HL-60/S4 treated with retinoic acid at 250 ng/mL for 4 days and 3 days (cell line): ENCODE data around the gene PYDC2.
"Not testable (repeated sequence)": the region's sequence is repeated elsewhere in the genome, so short reads cannot be mapped to it uniquely, and the experiment has no call there.

ENCODE experiments used
- in situ Hi-C: fragments of 300-500 bp; cut with MboI; formaldehyde crosslinking; loops from 2 replicates; pipeline ENCODE4 v1.7.0; 2022; ENCODE audit warnings: low sequenced_read_pairs

The PYDC2 gene

DNA sequence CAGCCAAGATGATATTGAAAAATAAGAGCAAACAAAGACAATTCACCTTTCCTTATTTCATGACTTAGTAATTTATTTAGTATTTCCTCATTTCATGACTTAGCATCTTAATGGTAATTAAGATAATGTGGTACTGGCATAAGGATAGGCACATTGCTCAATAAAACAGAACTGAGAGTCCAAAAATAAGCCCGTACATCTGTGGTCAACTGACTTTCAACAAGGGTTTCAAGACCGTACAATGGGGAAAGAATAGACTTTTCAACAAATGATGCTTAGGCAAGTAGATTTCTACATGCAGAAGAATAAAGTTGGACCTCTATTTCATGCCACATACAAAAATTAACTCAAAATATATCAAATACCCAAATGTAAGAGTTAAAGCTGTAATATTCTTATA, 603 bp upstream of the PYDC2 start:
- in situ Hi-C loops, result no loop called here

DNA sequence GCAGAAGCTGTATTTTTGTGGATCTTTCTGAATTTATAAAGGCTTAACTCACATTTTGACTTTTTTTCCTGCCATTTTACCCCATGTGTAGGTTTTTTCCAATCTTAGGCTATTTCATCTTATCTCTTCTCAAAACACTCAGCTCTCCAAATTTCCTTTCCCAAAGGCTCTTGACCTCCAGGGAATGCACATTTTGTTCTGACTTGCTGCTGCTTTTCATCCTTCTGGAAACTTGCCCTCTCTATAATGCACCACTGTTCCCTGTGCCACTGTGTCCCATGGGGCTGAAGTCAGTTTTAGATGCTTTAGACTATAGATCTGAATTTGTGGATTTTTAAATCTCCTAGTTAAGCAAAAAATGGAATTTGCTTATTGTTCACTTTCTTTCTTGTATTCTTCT, 9.1 kb downstream of the PYDC2 start:
- in situ Hi-C loops, result no loop called here

DNA sequence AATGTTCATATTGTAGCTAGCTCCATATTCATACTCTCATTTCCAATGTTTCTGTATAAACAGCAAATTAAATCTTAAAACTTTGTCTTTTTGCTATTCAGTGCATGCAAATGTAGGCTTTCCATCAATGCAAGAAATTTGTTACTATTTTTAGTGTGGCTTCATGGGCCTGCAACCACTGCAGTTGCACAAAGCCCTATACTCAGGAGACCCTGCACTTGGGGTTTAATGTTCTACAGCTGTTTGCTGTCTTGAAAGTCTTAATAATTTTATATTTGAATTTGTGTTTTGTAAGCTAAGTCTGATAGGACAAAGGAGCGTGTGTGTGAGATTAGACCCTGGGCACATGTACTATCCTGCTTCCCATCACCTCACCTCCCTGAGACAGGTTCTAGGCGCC, 9.6 kb downstream of the PYDC2 start:
- in situ Hi-C loops, result no loop called here

DNA sequence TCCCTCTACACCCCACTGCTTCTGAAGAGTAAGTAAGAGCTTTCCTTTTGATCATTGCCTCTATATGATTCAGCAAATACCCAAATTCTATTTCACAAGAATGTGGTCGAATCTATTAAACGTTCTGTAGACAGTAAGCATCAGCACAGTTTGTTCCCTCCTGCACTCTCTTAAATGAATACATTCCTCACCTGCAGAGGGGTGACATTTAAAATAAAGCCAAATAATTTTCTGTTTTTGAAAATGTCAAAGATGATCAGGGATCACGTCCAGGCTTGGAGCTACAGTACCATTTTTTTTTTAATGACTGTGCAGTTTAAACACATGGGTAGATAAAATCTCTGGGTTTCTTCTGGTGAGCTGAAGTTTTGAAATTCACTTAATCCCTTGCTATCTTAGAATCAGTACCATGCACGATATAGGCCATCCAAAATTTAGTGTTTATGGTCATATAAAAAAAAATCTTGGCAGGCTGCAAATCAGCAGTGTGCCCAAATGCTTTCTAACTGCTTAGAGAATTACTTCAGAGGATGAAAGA, 12.8 kb downstream of the PYDC2 start:
- in situ Hi-C loops, result no loop called here

DNA sequence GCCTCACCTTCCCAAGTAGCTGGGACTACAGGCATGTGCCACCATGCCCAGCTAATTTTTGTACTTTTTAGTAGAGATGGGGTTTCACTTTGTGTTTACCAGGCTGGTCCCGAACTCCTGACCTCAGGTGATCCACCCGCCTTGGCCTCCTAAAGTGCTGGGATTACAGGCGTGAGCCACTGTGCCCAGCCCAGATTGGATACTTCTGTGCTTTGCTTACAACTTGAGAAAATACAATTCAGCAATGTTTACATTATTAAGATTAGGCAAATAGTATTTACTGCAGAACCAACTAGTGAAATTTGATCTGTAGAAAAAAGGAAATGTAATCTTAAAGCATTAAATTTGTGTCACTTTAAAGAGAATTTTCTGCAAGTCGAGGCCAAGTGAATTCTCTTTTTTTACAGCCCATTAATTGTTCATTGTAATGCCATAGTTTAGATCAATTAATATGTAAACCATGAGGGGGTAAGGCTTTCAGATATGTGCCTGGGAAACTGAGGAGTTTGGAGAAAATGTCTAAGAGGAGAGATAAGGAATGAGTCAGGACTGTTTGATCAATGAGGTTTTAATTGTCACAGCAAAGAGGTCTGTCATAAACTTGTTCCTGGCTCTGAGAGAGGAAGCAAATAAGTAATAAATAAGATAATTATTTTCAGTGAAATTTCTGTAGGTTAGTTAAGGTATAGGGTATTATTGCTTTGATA, 15.3 kb downstream of the PYDC2 start:
- in situ Hi-C loops, result no loop called here

DNA sequence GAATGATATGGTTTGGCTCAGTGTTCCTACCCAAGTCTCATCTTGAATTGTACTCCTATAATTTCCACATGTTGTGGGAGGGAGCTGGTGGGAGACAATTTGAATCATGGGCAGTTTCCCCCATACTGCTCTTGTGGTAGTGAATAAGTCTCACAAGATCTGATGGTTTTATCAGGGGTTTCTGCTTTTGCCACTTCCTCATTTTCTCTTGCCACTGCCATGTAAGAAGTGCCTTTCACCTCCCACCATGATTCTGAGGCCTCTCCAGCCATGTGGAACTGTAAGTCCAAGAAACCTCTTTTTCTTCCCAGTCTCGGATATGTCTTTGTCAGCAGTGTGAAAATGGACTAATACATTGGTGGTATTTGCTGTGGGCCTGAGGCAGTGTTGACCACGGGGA, 23.0 kb downstream of the PYDC2 start:
- in situ Hi-C loops, result not testable (repeated sequence)

DNA sequence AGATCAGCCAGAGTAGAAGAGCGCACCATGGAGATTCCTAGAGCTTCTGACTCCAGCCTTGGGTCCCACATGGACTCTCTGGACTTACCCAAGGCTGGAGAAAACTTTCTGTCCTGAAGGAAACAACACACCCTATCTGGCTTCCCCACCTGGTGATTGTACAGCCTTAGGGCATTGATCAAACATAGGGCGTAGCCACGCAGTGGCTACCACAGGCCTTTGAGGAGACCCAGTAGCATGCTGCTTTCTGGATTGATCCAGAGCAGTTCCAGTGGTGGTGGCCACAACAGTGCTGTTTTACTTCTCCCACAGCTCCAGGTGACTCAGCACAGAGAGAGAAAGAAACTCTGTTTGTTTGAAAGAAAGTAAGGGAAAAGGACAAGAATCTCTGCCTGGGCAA, 23.5 kb downstream of the PYDC2 start:
- in situ Hi-C loops, result no loop called here

DNA sequence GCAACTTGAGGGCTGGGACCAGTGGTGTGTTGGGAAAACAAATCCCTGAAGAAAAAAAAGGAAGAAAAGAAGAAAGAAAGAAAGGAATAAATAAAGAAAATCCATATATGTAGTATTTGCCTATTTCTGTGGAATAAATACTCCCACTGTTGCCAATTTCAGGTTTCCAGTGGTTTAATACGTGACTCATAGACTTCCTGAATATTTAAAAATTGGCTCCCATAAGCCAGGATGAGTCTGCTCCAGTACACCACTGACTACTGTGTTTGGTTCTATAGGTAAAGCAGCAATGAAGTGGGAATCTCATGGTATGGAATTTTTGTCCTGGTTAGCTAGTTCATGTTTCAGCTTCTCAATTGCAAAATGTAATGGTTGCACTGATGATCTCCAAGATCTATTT, 31.6 kb downstream of the PYDC2 start:
- in situ Hi-C loops, result no loop called here

DNA sequence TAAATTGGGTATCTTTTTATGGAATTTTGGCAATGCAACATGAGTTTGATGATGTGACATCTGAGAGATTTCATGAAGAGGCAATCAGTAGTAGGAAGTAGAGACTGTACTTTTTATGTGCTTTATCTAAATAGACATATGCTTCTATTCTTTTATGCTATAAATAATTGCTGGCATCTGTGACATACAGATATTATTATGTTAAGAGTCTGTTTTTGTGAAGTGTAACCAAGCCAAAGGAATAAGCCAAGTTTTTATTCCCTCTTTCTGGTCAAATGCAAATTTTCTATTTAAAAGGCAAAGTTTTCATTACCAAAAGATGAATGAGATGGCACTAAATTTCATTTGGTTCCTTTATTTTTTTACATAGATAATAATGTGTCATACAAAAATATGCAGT, 32.4 kb downstream of the PYDC2 start:
- in situ Hi-C loops, result no loop called here

DNA sequence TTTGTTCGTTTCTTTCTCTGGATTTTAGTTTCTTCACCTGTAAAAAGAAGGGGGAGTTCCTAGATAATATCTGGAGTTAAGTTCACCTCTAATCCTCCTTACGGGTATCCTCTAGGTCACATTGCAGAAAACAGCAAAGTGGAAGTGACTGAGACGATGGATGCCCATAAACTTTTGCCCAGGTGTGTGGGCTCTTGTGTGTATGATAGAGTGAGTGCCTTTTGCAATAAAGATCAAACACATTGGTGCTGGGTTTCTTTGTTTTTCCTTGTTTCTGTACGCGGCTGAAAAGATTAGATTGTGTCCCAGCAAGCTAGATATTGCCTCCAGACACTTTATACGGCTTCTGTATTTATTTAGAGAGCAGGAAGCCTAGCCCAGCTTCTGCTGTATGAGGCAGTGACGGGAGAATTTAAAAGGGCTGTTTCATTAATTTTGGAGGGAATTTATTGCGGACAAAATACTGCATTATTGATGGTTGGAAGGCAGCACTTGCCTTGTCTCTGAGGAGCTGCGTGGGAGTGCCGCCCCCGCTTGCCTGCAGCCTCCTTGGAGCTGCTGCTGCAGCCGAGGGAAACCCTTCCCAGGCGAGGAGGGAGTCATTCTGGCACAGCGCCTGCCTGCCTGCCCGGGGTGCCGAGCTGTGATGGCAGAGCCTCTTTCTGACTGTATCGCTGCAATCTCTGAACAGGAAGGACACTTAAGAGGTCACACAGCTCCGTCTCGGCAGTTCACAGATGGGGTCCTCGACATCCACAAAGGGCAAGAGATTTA, 38.5 kb downstream of the PYDC2 start:
- in situ Hi-C loops, result no loop called here

DNA sequence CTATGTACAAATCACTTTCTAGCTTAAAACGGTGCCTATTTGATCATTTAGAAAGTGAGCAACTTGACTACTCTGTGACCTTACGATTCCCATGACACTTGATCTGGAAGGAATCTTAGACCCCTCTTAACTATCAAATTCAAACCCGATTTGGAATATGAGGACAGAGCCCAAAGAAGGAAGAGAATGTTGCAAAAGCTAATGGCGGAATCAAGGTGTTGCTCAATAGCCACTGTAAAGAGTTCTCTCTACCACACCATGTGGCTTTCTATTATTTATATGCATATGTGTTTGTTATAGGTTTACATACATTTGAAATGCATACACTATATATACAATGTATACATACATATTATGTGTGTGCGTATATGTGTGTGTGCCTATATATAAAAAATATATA, 39.9 kb downstream of the PYDC2 start:
- in situ Hi-C loops, result no loop called here

DNA sequence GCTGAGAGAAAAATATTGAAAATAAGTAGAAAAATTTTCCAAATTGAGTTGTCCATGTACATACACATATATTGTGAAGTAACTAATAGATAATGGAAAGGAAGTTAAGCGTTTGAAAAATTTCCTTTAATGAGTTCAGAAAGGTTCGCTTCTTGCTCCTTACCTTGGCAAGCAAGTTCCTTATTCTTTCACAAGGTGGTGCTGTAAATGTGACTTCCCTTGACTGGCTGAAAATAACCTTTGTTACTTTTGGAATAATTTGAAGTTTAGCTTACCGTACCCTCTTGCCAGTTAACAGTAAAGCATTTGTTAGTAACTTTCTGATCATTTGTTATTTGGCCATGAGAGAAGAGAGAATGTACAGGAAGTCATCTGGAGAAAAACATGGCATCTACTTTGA, 41.6 kb downstream of the PYDC2 start:
- in situ Hi-C loops, result no loop called here

DNA sequence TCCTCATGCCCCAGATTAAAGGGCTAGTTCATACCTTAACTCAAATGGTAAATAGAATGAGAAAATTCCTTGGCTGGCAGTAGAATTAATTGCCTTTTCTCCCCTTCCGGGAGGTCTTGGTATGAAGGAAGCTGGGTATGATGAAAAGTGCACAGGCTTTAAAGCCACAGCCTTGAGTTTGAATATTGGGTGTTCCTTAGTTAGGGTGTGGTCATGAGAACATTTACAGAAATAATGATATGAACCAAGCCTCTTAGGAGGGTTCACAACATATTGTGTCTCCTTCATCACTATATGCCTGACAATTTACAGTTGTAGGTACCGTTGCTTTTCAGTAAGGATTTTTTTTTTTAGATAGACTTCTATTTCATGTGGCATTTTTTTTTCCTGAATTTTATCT, 48.1 kb downstream of the PYDC2 start:
- in situ Hi-C loops, result no loop called here
